GM12892 (cell line): ENCODE data around the gene PRPF4.

Source experiments
- POLR2A ChIP-seq: IDR thresholded peaks from 2 replicates; pipeline ENCODE4 v1.6.1; 2011; ENCODE audit warnings: low read depth, low read length, control low read depth
- TAF1 ChIP-seq: IDR thresholded peaks from 2 replicates; pipeline ENCODE4 v1.6.1; 2011; ENCODE audit warnings: low read depth, mild to moderate bottlenecking, control low read depth, low read length, borderline replicate concordance

DNA sequence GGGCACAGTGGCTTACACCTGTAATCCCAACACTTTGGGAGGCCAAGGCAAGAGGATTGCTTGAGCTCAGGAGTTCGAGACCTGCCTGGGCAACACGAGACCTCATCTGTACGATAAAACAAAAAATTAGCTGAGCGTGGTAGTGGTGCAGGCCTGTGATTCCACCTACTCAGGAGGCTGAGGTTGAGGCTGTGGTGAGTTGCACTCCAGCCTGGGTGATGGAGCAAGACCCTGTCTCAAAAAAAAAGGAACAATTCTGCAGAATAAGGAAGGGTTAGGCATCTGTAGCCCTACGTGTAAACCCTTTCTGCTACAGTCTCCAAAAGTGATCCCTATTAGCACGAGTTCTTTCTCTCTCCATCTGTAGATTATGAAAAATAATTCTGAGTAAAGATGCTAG is 20.0 kb upstream of the PRPF4 start:
- TF ChIP-seq POLR2A (no peak), TAF1 (no peak)
